Measurements from ENCODE around the gene CRYBG2. TPM values are rescaled to one million over a fixed set of nuclear protein-coding genes. Genes with fewer than 3 reads are reported as not detected.
A peak's percentile ranks its signal among the peaks of the same experiment; 100 is the strongest.
"Not testable (repeated sequence)": the region's sequence is repeated elsewhere in the genome, so short reads cannot be mapped to it uniquely, and the experiment has no call there.

The CRYBG2 gene
- total RNA-seq, 2 experiments from 2014 or later: 1.3 to 1.4 TPM

DNA sequence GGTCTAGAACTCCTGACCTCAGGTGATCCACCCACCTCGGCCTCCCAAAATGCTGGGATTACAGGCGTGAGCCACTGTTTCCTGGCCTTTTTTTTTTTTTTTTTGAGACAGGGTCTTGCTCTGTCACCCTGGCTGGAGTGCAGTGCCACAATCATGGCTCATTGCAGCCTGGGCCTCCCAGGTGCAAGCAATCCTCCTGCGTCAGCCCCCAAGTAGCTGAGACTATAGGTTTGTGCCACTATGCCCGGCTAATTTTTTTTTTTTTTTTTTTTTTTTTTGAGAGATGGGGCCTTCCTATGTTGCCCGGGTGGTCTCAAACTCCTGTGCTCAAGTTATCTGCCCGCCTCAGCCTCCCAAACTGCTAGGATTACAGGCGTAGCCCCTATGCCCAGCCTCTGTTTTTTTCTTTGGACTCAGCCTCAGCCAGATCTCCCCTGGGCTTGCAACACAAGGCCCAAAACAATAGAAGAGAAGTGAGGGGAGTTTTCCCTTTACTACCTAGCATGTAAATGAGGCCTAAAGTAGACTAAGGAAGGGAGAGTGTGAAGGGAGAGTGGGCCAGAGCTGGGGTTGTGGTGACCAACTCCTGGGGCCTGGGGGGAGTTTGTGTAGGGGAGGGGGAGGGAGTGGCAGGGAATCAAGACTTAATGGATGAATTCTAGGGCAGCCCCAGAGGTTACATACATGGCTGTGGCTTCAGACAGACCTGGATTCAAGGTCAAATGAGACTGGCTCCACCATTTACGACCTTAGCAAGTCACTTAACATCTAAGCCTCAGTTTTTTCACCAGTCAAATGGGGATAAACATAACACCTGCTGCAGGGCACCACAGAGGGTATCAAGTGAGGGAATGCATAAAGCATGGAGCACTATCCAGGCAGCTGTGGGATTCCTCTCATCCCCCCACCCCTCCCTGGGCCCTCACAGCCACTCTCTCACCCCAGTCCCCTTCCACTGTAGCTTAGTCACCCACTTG is 37.8 kb downstream of the CRYBG2 start:
- POLR2A ChIA-PET: interaction anchor here (1.3 to 17.6 kb wide), 5 partner anchors 8 to 63 kb away, joined by 5 to 977 read pairs (median 55); partner anchors contain the start of genes SH3BGRL3 and UBXN11
- H3K9me3 ChIP-seq (ENCODE audit: control insufficient read depth in 1 of 2, insufficient read depth in 1 of 2, low read length in 2 of 2): no peaks in the 10 kb centered on the region
- H3K27ac ChIP-seq (ENCODE audit: low read depth in 1 of 2, low read length in 2 of 2): peak overlapping the region; percentile 36 to 62
- Mint-ChIP-seq H3K27me3 (no peaks in the 10 kb centered on the region), H3K4me3 (peak overlapping the region; percentile 74), H3K9me3 (no peaks in the 10 kb centered on the region), H3K27ac (peak overlapping the region; percentile 86), H3K4me1 (ENCODE audit: low read depth) (peaks cover 77% of the 10 kb centered on the region), H3K36me3 (ENCODE audit: low read depth) (peaks cover 34% of the 10 kb centered on the region)
- H3K4me1 ChIP-seq (ENCODE audit: insufficient read depth, low read length): peaks cover 55% of the 10 kb centered on the region
- DNase-seq (no peak), ATAC-seq (ENCODE audit: poor library complexity) (no peak)
- H3K4me3 ChIP-seq (ENCODE audit: low read length): no peak overlapping the region
- peaks cover 20% of the 10 kb centered on the region for H3K36me3 ChIP-seq (ENCODE audit: insufficient read depth, low read length)
- H3K27me3 ChIP-seq (ENCODE audit: control insufficient read depth in 1 of 2, insufficient read depth in 2 of 2, low read length in 2 of 2): no peaks in the 10 kb centered on the region
- TF ChIP-seq, protein P1, sequence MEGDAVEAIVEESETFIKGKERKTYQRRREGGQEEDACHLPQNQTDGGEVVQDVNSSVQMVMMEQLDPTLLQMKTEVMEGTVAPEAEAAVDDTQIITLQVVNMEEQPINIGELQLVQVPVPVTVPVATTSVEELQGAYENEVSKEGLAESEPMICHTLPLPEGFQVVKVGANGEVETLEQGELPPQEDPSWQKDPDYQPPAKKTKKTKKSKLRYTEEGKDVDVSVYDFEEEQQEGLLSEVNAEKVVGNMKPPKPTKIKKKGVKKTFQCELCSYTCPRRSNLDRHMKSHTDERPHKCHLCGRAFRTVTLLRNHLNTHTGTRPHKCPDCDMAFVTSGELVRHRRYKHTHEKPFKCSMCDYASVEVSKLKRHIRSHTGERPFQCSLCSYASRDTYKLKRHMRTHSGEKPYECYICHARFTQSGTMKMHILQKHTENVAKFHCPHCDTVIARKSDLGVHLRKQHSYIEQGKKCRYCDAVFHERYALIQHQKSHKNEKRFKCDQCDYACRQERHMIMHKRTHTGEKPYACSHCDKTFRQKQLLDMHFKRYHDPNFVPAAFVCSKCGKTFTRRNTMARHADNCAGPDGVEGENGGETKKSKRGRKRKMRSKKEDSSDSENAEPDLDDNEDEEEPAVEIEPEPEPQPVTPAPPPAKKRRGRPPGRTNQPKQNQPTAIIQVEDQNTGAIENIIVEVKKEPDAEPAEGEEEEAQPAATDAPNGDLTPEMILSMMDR (IDR thresholded peaks at IDR 0.05): no peak
- intact Hi-C loops (cut with DNase I, micrococcal nuclease): loop anchor here in 1 of 2 experiments (1.0 kb wide), 1 partner anchor 9 kb away; no protein-coding TSS in a partner anchor
- CTCF ChIA-PET: interaction anchor here (0.8 to 12.0 kb wide), 8 partner anchors 9 to 147 kb away, joined by 3 to 223 read pairs (median 6); partner anchors contain the start of genes CEP85, SH3BGRL3 and ZNF593

DNA sequence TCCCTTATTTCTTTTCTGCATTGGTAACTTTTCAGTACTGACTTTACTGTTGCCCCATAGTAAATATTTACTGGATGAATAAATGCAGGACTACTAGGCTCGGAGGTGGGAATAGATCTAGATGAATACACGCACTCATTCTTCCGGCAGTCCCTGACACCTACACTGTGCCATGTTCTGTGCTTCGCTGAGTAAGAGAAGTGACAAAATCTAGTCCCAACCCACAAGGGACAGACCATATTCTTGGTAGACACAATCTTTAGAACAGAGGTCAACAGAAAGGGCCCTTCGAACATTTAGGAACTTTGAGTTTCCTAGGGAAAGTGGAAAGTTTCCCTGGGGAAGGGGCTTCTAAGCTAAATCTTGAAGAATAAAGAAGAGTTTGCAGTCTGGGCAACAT is 39.4 kb downstream of the CRYBG2 start:
- POLR2A ChIA-PET: interaction anchor here (0.6 to 17.6 kb wide), 7 partner anchors 8 to 157 kb away, joined by 3 to 977 read pairs (median 4); partner anchors contain the start of genes DHDDS, HMGN2, SH3BGRL3 and UBXN11
- Mint-ChIP-seq H3K9me3 (no peaks in the 10 kb centered on the region), H3K27ac (peak overlapping the region; percentile 86), H3K36me3 (ENCODE audit: low read depth) (peaks cover 21% of the 10 kb centered on the region), H3K27me3 (no peaks in the 10 kb centered on the region), H3K4me3 (peak overlapping the region; percentile 75), H3K4me1 (ENCODE audit: low read depth) (peaks cover 63% of the 10 kb centered on the region)
- peaks cover 47% of the 10 kb centered on the region for H3K4me1 ChIP-seq (ENCODE audit: insufficient read depth, low read length)
- ATAC-seq (ENCODE audit: poor library complexity) (no peak), DNase-seq (no peak)
- intact Hi-C loops (cut with DNase I, micrococcal nuclease): no loop called here
- CTCF ChIA-PET: interaction anchor here (1.6 to 12.0 kb wide), 4 partner anchors 27 to 81 kb away, joined by 5 to 223 read pairs (median 83); partner anchors contain the start of genes CEP85 and SH3BGRL3
- H3K9me3 ChIP-seq (ENCODE audit: control insufficient read depth in 1 of 2, insufficient read depth in 1 of 2, low read length in 2 of 2): no peaks in the 10 kb centered on the region
- TF ChIP-seq, protein P1 (IDR thresholded peaks at IDR 0.05): no peak
- H3K27me3 ChIP-seq (ENCODE audit: control insufficient read depth in 1 of 2, insufficient read depth in 2 of 2, low read length in 2 of 2): no peaks in the 10 kb centered on the region
- H3K36me3 ChIP-seq (ENCODE audit: insufficient read depth, low read length): peaks cover 8% of the 10 kb centered on the region
- H3K27ac ChIP-seq (ENCODE audit: low read depth in 1 of 2, low read length in 2 of 2): no peak overlapping the region
- H3K4me3 ChIP-seq (ENCODE audit: low read length): no peak overlapping the region

DNA sequence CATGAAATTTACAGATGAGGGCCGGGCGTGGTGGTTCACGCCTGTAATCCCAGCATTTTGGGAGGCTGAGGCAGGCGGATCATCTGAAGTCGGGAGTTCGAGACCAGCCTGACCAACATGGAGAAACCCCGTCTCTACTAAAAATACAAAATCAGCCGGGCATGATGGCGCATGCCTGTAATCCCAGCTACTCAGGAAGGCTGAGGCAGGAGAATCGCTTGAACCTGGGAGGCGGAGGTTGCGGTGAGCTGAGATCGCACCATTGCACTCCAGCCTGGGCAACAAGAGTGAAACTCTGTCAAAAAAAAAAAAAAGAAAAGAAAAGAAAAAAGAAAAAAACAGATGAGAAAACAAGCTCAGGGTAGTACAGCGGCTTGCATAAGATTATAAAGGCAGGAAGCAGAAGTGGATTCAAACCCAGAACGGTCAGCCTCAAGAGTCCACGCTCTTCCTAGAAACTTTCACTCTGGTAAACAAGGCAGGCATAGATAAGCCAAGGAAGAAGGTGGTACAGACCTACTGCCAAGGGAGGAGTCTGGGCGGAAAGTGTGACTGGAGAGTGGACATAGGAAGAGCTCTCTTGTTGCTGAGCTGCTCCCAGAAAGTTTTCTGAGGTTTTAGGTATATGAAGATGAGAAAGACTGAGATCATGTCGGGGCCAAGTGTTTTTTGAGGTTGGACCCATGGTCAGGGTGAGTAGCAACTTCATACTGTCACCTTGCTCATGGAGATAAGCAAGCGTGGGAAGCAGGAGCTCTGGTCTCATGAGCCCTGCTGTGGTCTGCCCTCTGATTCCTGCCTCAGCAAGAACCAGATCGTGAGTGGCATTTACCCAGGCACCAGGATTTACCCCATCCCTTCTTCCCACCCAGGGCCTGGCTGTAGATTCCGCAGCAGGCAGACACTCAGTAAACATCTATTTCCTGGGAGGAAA is 45.7 kb downstream of the CRYBG2 start:
- CTCF ChIA-PET: interaction anchor here (0.7 to 5.1 kb wide), 11 partner anchors 10 to 109 kb away, joined by 3 to 33 read pairs (median 8); partner anchors contain the start of genes CD52, CEP85 and SH3BGRL3
- peak overlapping the region; percentile 42 to 61 for H3K27ac ChIP-seq (ENCODE audit: low read depth in 1 of 2, low read length in 2 of 2)
- not testable (repeated sequence) for H3K27me3 ChIP-seq (ENCODE audit: control insufficient read depth in 1 of 2, insufficient read depth in 2 of 2, low read length in 2 of 2); H3K36me3 ChIP-seq (ENCODE audit: insufficient read depth, low read length); H3K36me3 Mint-ChIP-seq (ENCODE audit: low read depth); H3K27me3 Mint-ChIP-seq; ATAC-seq (ENCODE audit: poor library complexity); H3K9me3 Mint-ChIP-seq; H3K9me3 ChIP-seq (ENCODE audit: control insufficient read depth in 1 of 2, insufficient read depth in 1 of 2, low read length in 2 of 2)
- peaks cover 41% of the 10 kb centered on the region for H3K4me1 ChIP-seq (ENCODE audit: insufficient read depth, low read length)
- Mint-ChIP-seq H3K4me1 (ENCODE audit: low read depth) (peaks cover 45% of the 10 kb centered on the region), H3K4me3 (peak overlapping the region; percentile 84), H3K27ac (peak overlapping the region; percentile 87)
- H3K4me3 ChIP-seq (ENCODE audit: low read length): peak overlapping the region; percentile 77
- intact Hi-C loops (cut with DNase I, micrococcal nuclease): loop anchor here in 1 of 2 experiments (1.0 kb wide), 2 partner anchors 7 to 24 kb away; no protein-coding TSS in a partner anchor
- DNase-seq: peak in 3 of 14 experiments; percentile 31 to 39 (median 33)
- POLR2A ChIA-PET: interaction anchor here (0.7 to 8.5 kb wide), 8 partner anchors 7 to 1040 kb away, joined by 4 to 270 read pairs (median 12); partner anchors contain the start of genes CD52, HMGN2 and SH3BGRL3

Measured in CD4-positive, alpha-beta T cell (primary cell).